ENCODE results near the gene GRID1.

Gene GRID1

DNA sequence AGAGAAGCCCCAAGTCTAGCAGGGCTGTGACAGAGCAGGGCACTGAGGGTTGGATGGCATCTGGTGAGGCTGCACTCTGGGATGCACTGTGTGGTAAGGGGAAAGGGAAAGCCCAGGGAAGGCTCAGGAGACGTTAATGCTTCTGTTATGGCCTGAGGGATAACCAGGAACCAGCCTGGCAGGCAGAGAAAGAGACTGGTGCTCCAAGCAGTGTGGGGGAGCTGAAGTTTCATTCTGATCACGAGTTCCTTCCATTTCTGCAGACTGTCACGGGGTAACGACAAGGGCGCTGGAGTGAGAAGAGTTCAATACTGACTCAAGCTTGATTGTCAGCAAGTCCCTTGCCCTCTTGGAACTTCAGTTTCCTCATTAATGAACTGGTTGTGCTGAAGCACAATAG is 730.9 kb downstream of the GRID1 start:
- DNase-seq (ENCODE audit: insufficient read length, low spot score): no peak
- TF ChIP-seq SPI1 (IDR thresholded peaks at IDR 0.05; ENCODE audit: low read depth, low read length) (no peak), TAF1 (IDR thresholded peaks at IDR 0.05; ENCODE audit: low read depth, low read length) (no peak), POLR2A (IDR thresholded peaks at IDR 0.05; ENCODE audit: low read depth, low read length) (no peak), POU2F2 (IDR thresholded peaks at IDR 0.05; ENCODE audit: low read depth, low read length) (no peak), PAX5 (IDR thresholded peaks at IDR 0.05; ENCODE audit: insufficient read depth, low read length, severe bottlenecking) (no peak), POLR2AphosphoS5 (IDR thresholded peaks at IDR 0.05; ENCODE audit: low read depth, low read length) (no peak)
- FAIRE-seq: no peak

DNA sequence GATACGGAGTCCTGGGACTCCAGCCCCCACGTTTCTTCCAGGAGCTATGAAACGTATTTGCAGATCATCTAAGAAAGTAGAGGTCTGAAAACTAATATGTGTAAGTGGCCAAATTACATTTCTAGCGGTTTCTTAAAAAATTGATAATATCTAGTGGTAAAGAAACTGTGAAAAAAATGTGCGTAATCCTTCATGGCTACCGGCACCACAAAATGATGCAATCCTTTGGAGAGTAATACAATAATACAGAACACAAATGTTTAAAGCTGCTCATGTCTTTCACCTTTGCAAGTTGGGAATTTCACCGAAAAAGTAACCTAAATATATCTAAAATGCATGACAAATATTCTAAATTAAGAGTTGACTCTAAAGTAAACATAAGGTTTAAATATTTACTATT is 742.1 kb downstream of the GRID1 start:
- FAIRE-seq (no peak), DNase-seq (ENCODE audit: insufficient read length, low spot score) (no peak)
- TF ChIP-seq POLR2A (IDR thresholded peaks at IDR 0.05; ENCODE audit: low read depth, low read length): no peak

DNA sequence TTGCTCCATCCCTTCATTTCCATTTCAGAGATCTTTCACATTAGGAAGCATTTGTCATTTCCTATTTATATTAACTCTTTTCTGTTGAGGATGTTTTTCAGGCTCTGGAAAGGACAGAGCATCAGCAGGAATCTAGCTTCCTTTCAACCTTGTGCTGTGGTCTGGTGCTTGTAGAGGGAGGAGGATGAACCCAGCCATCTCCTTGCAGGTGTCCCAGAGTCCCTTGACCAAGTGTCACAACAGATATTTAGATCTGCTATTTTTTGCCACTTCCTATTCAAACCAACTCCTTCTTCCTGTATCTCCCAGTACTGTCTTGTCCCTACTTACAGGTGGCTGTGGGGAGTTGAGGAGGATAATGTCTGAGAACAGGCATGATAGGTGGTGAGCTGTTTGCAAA is 742.8 kb downstream of the GRID1 start:
- TF ChIP-seq POLR2A (IDR thresholded peaks at IDR 0.05; ENCODE audit: low read depth, low read length): no peak
- FAIRE-seq: no peak
- DNase-seq (ENCODE audit: insufficient read length, low spot score): no peak

DNA sequence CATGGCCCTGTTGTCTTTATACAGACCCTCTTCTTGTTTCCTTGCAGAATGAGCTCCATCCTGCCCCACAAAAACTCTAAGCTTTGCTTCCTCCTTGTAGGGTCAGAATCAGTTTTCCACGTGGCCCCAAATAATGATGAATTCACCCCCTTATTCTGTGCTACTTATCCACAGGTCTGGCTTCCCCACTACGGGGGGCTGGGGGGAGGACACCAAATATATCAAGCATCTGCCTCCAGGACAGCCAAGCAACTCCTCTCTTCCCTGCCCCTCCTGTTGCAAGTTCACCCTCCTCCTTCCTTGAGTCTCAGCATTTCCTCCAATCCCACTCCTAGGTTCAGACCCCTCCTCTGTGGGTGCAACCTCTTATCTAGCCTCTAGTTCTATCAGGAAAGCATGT is 743.3 kb downstream of the GRID1 start:
- FAIRE-seq: no peak
- DNase-seq (ENCODE audit: insufficient read length, low spot score): no peak
- TF ChIP-seq POLR2A (IDR thresholded peaks at IDR 0.05; ENCODE audit: low read depth, low read length) (no peak), PAX5 (IDR thresholded peaks at IDR 0.05; ENCODE audit: insufficient read depth, low read length, severe bottlenecking) (no peak), POLR2AphosphoS5 (IDR thresholded peaks at IDR 0.05; ENCODE audit: low read depth, low read length) (no peak), POU2F2 (IDR thresholded peaks at IDR 0.05; ENCODE audit: low read depth, low read length) (no peak), SPI1 (IDR thresholded peaks at IDR 0.05; ENCODE audit: low read depth, low read length) (no peak), TAF1 (IDR thresholded peaks at IDR 0.05; ENCODE audit: low read depth, low read length) (no peak)

- FAIRE-seq (no peak), DNase-seq (ENCODE audit: insufficient read length, low spot score) (no peak)
These were observed 744.2 kb downstream of the GRID1 start for GRCh38 chr10:85622425-85622824.

DNA sequence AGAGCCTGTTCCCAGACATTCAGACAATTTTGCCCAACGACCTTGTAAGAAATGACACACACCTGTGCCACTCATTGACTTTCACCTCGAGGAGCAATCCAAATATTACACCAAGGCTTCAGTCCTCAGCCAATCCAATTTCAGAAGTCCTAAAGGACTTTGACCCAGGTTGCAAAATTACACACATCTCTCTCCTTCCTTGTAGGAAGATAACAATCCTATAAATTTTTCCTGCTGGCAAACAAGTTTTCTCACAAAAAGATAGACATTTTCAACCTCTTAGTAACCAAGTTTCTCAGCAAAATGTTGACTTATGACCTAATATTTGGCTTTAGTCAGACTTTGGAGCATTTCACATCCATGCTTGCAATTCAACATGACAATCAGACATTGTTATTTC is 745.0 kb downstream of the GRID1 start:
- no peak for FAIRE-seq

More at GRCh38 chr10:85622425-85622824, 744.2 kb downstream of the GRID1 start:
- no peak for TF ChIP-seq POU2F2 (IDR thresholded peaks at IDR 0.05; ENCODE audit: low read depth, low read length)
- TF ChIP-seq PAX5 (IDR thresholded peaks at IDR 0.05; ENCODE audit: insufficient read depth, low read length, severe bottlenecking): no peak

GRCh38 chr10:85620807-85621206 is 745.8 kb downstream of the GRID1 start:
- FAIRE-seq: no peak
- DNase-seq (ENCODE audit: insufficient read length, low spot score): no peak
- TF ChIP-seq POU2F2 (IDR thresholded peaks at IDR 0.05; ENCODE audit: low read depth, low read length) (no peak), POLR2A (IDR thresholded peaks at IDR 0.05; ENCODE audit: low read depth, low read length) (no peak), PAX5 (IDR thresholded peaks at IDR 0.05; ENCODE audit: insufficient read depth, low read length, severe bottlenecking) (no peak), TAF1 (IDR thresholded peaks at IDR 0.05; ENCODE audit: low read depth, low read length) (no peak)

More for the DNA sequence above, 745.0 kb downstream of the GRID1 start:
- TF ChIP-seq POU2F2 (IDR thresholded peaks at IDR 0.05; ENCODE audit: low read depth, low read length): no peak
- DNase-seq (ENCODE audit: insufficient read length, low spot score): no peak

- FAIRE-seq: no peak
- no peak for DNase-seq (ENCODE audit: insufficient read length, low spot score)
- TF ChIP-seq SPI1 (IDR thresholded peaks at IDR 0.05; ENCODE audit: low read depth, low read length): no peak
- no peak for TF ChIP-seq TAF1 (IDR thresholded peaks at IDR 0.05; ENCODE audit: low read depth, low read length)
- TF ChIP-seq POLR2A (IDR thresholded peaks at IDR 0.05; ENCODE audit: low read depth, low read length): no peak
- no peak for TF ChIP-seq POU2F2 (IDR thresholded peaks at IDR 0.05; ENCODE audit: low read depth, low read length)
- no peak for TF ChIP-seq POLR2AphosphoS5 (IDR thresholded peaks at IDR 0.05; ENCODE audit: low read depth, low read length)
- no peak for TF ChIP-seq PAX5 (IDR thresholded peaks at IDR 0.05; ENCODE audit: insufficient read depth, low read length, severe bottlenecking)
These were observed 746.8 kb downstream of the GRID1 start for GRCh38 chr10:85619832-85620231.

GRCh38 chr10:85618841-85619240 is 747.8 kb downstream of the GRID1 start:
- no peak for FAIRE-seq
- DNase-seq (ENCODE audit: insufficient read length, low spot score): no peak
- TF ChIP-seq POLR2AphosphoS5 (IDR thresholded peaks at IDR 0.05; ENCODE audit: low read depth, low read length) (no peak), POLR2A (IDR thresholded peaks at IDR 0.05; ENCODE audit: low read depth, low read length) (no peak), SPI1 (IDR thresholded peaks at IDR 0.05; ENCODE audit: low read depth, low read length) (no peak), PAX5 (IDR thresholded peaks at IDR 0.05; ENCODE audit: insufficient read depth, low read length, severe bottlenecking) (no peak), POU2F2 (IDR thresholded peaks at IDR 0.05; ENCODE audit: low read depth, low read length) (no peak), TAF1 (IDR thresholded peaks at IDR 0.05; ENCODE audit: low read depth, low read length) (no peak)

DNA sequence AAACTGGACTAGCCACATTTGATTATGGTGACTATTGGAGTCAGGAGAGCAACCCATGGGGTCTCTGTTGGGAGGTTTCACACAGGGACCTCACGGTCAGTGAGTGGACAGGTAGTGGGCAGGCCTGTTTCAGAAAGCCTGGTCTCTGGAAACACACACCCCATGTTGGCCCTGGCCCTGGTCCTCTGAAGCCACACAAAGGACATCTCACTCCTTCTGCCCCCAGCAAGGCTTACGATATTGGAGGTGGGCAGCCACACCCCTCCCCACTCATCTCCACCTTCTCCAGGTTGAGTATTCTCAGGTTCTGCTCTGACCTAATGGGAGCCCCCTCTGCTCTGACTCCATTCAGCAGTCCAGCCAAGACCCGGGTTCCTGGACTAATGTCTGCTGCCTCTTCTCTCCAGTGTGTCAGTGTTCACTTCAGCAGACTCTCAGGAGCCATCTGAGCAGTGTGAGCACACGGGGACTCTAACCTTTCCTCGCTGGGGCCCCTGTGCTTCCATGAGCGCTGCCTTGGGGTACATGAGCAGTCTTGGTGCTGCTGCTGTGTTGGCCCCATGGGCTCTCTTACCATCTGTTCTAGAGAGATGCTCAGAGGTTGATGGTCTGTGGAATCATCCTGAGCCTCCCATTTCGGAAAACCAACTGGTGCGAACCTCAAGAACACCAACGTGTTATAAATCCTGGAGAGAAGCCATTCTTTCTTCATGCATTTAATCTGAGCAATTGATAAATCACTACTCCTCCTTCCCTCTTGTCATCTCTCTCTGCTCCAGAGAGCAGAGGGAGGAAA is 748.6 kb downstream of the GRID1 start:
- DNase-seq (ENCODE audit: insufficient read length, low spot score) (no peak), FAIRE-seq (no peak)
- TF ChIP-seq SPI1 (IDR thresholded peaks at IDR 0.05; ENCODE audit: low read depth, low read length) (no peak), PAX5 (IDR thresholded peaks at IDR 0.05; ENCODE audit: insufficient read depth, low read length, severe bottlenecking) (no peak), POLR2A (IDR thresholded peaks at IDR 0.05; ENCODE audit: low read depth, low read length) (no peak), POU2F2 (IDR thresholded peaks at IDR 0.05; ENCODE audit: low read depth, low read length) (no peak), POLR2AphosphoS5 (IDR thresholded peaks at IDR 0.05; ENCODE audit: low read depth, low read length) (no peak), TAF1 (IDR thresholded peaks at IDR 0.05; ENCODE audit: low read depth, low read length) (no peak)

DNA sequence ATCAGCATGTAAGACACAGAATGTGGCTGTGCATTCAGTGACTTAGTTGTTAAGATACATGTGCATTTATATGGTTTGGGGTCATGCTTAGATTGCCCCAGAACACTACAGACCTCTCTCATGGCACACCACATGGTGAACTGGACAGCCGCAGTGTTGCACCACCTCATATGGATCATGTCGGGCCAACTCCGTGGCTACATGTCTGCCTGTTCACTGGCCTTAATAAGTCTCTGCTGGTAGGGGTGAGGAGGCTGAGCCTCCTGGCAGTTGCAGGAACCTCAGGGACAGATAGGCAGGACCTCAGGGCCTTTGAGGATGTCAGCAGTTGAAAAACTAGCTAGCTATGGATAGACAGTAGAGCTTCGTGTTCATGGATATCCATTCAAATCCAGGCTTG is 751.0 kb downstream of the GRID1 start:
- FAIRE-seq (no peak), DNase-seq (ENCODE audit: insufficient read length, low spot score) (no peak)
- TF ChIP-seq POLR2AphosphoS5 (IDR thresholded peaks at IDR 0.05; ENCODE audit: low read depth, low read length): no peak
- TF ChIP-seq PAX5 (IDR thresholded peaks at IDR 0.05; ENCODE audit: insufficient read depth, low read length, severe bottlenecking): no peak
- TF ChIP-seq SPI1 (IDR thresholded peaks at IDR 0.05; ENCODE audit: low read depth, low read length): no peak
- no peak for TF ChIP-seq POU2F2 (IDR thresholded peaks at IDR 0.05; ENCODE audit: low read depth, low read length)

Data from GM12891 (cell line).